GM13976 (cell line): Measurements from ENCODE around the gene WDR86.

Experiments
- DNase-seq: peaks from one replicate; pipeline ENCODE4 v3.0.0; 2012; ENCODE audit warnings: low spot score
- CTCF ChIP-seq: IDR thresholded peaks from 2 replicates; pipeline ENCODE4 v1.5.1; 2012; ENCODE audit warnings: borderline replicate concordance, mild to moderate bottlenecking; ENCODE audit not compliant: insufficient read depth; ENCODE audit errors: extremely low read depth, missing control alignments, control extremely low read depth
- in situ Hi-C: fragments of 300-500 bp; cut with MboI; formaldehyde crosslinking; loops from one replicate; pipeline ENCODE4 v1.12.0; 2022; ENCODE audit warnings: low sequenced_read_pairs, mixed read lengths, inconsistent platforms; ENCODE audit not compliant: unreplicated experiment

WDR86 gene

GRCh38 chr7:151449990-151450389 lies 40.2 kb upstream of the WDR86 start:
- in situ Hi-C loops = loop anchor here (10.0 kb wide), 1 partner anchor 85 kb away; no protein-coding TSS in a partner anchor
- DNase-seq = no peak
- TF ChIP-seq CTCF = no peak

GRCh38 chr7:151448261-151449252 lies 38.7 kb upstream of the WDR86 start:
- in situ Hi-C loops = loop anchor here (10.0 kb wide), 1 partner anchor 84 kb away; no protein-coding TSS in a partner anchor
- TF ChIP-seq CTCF = peak; percentile 77
- DNase-seq = peak; percentile 90

GRCh38 chr7:151447901-151448260 lies 38.0 kb upstream of the WDR86 start:
- in situ Hi-C loops = loop anchor here (10.0 kb wide), 1 partner anchor 83 kb away; no protein-coding TSS in a partner anchor
- no peak for DNase-seq
- TF ChIP-seq CTCF = no peak

GRCh38 chr7:151447312-151447711 lies 37.5 kb upstream of the WDR86 start:
- DNase-seq = no peak
- no peak for TF ChIP-seq CTCF
- in situ Hi-C loops = loop anchor here (10.0 kb wide), 1 partner anchor 83 kb away; no protein-coding TSS in a partner anchor

- no peak for DNase-seq
- in situ Hi-C loops = loop anchor here (10.0 kb wide), 1 partner anchor 82 kb away; no protein-coding TSS in a partner anchor
- TF ChIP-seq CTCF = no peak
Measured at GRCh38 chr7:151446412-151446811, 36.6 kb upstream of the WDR86 start.

GRCh38 chr7:151444632-151445031 lies 34.8 kb upstream of the WDR86 start:
- in situ Hi-C loops = loop anchor here (10.0 kb wide), 1 partner anchor 80 kb away; no protein-coding TSS in a partner anchor
- no peak for DNase-seq
- no peak for TF ChIP-seq CTCF
